ENCODE data around the gene HOATZ.

- no peak for TF ChIP-seq CTCF (conservative IDR thresholded peaks at IDR 0.05)
- TF ChIP-seq ZFX (IDR thresholded peaks at IDR 0.05) = no peak
These were observed 7.8 kb downstream of the HOATZ start for GRCh38 chr11:111522426-111522825.
